ENCODE measurements around the gene CYP26C1.

Gene CYP26C1

GRCh38 chr10:93059975-93060886, at the start of gene CYP26C1:
CYP26C1 (plus strand) TSS chr10:93060798; CDS start chr10:93061264, 466 bp downstream.
- no peak for DNase-seq

- DNase-seq, result no peak
Measured at GRCh38 chr10:93015722-93016121, 44.9 kb upstream of the CYP26C1 start.

GRCh38 chr10:93023013-93023650, 37.5 kb upstream of the CYP26C1 start:
- DNase-seq, result no peak

GRCh38 chr10:93026072-93026471, 34.5 kb upstream of the CYP26C1 start:
- no peak for DNase-seq

GRCh38 chr10:93027508-93027907, 33.1 kb upstream of the CYP26C1 start:
- DNase-seq, result no peak

- DNase-seq, result no peak
Measured at GRCh38 chr10:93028883-93029282, 31.7 kb upstream of the CYP26C1 start.

GRCh38 chr10:93030409-93030808, 30.2 kb upstream of the CYP26C1 start:
- DNase-seq, result no peak

- DNase-seq, result peak in 1 of 14 donors; percentile 22
Measured at GRCh38 chr10:93032105-93032808, 28.3 kb upstream of the CYP26C1 start.

- no peak for DNase-seq
Measured at GRCh38 chr10:93032809-93033137, 27.8 kb upstream of the CYP26C1 start.

- no peak for DNase-seq
Measured at GRCh38 chr10:93034426-93034825, 26.2 kb upstream of the CYP26C1 start.

- DNase-seq, result no peak
Measured at GRCh38 chr10:93039110-93039509, 21.5 kb upstream of the CYP26C1 start.

GRCh38 chr10:93039721-93040120, 20.9 kb upstream of the CYP26C1 start:
- DNase-seq, result no peak

GRCh38 chr10:93054486-93054885, 6.1 kb upstream of the CYP26C1 start:
- DNase-seq, result no peak

- DNase-seq, result no peak
Measured at GRCh38 chr10:93058139-93058538, 2.5 kb upstream of the CYP26C1 start.

GRCh38 chr10:93060887-93061593, 442 bp downstream of the CYP26C1 start:
- DNase-seq, result no peak

GRCh38 chr10:93061594-93062513, 1.3 kb downstream of the CYP26C1 start:
- DNase-seq, result no peak

- DNase-seq, result no peak
Measured at GRCh38 chr10:93062514-93063143, 2.0 kb downstream of the CYP26C1 start.

- no peak for DNase-seq
Measured at GRCh38 chr10:93063144-93063976, 2.8 kb downstream of the CYP26C1 start.

GRCh38 chr10:93063977-93064660, 3.5 kb downstream of the CYP26C1 start:
- no peak for DNase-seq

Data from C1 segment of cervical spinal cord (tissue), 14 donors.